ENCODE data around the gene MST1R. TPM values are rescaled to one million over a fixed set of nuclear protein-coding genes. Genes with fewer than 3 reads are reported as not detected.

MST1R gene
- total and polyA plus RNA-seq, 2 of the 4 experiments (the other 2 are of a cell fraction): under 0.01 to 0.14 TPM

DNA sequence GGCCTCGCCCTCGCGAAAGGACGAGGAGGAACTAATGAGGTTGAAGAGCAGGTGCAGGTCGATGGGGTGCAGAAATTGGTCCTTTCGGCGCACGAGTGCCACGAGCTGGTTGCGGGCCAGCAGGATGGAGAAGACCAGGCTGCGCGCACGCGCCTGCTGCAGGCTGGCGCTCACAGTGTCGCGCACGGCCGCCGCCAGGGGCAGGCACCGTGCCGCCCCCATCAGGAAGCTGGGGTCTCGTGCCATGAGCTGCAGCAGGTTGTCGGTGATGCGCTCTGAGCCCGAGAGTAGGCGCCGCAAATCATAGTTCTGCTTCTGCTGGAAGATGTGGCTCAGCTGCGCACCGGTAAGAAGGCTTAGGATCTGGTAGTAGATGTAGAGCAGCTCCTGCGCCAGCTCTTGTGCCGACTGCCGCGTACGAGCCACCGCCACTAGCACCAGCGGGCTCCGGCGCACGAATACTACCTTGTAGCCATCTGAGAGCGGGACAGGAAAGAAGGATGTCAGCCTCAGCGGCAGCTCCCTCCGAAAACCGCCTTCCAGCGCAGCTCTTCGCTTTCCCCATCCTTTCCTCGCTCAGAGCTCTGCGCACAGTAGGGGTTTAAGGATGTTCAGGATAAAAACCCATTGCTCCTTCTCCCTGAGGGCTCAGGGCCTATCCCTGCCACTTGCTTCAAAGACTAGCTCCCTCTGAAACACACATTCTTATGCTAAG, 6.9 kb upstream of the MST1R start:
- CTCF ChIA-PET: no interaction called here
- in situ Hi-C loops (cut with MboI; ENCODE audit: low sequenced_read_pairs): no loop called here
- DNase-seq: no peak

More for the DNA sequence above, 6.9 kb upstream of the MST1R start:
- no peak overlapping the region for H4K5ac ChIP-seq (ENCODE audit: low read depth, low read length)
- TF ChIP-seq RAD21 (IDR thresholded peaks at IDR 0.05; ENCODE audit: low read length) (no peak), SMC3 (IDR thresholded peaks at IDR 0.05; ENCODE audit: low read depth, low read length) (no peak)
- TF ChIP-seq, protein P1, sequence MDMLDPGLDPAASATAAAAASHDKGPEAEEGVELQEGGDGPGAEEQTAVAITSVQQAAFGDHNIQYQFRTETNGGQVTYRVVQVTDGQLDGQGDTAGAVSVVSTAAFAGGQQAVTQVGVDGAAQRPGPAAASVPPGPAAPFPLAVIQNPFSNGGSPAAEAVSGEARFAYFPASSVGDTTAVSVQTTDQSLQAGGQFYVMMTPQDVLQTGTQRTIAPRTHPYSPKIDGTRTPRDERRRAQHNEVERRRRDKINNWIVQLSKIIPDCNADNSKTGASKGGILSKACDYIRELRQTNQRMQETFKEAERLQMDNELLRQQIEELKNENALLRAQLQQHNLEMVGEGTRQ (IDR thresholded peaks at IDR 0.05; ENCODE audit: low read depth, low read length): no peak
- no peak overlapping the region for H3K14ac ChIP-seq (replicated peaks; ENCODE audit: low read depth, low read length)
- H2BK15ac ChIP-seq (ENCODE audit: low read depth, low read length): no peak overlapping the region
- no peak overlapping the region for H2BK5ac ChIP-seq (ENCODE audit: low read depth, low read length, poor library complexity, severe bottlenecking)
- BruUV-seq (replicated peaks): no TSS peak
- no peak overlapping the region for H4K91ac ChIP-seq (ENCODE audit: insufficient read depth, low read depth, low read length)
- no peak overlapping the region for H4K8ac ChIP-seq (ENCODE audit: low read depth in 2 of 2, low read length in 2 of 2)
- no peak overlapping the region for H3K9ac ChIP-seq (ENCODE audit: low read depth, low read length)
- H3K27me3 ChIP-seq (ENCODE audit: control insufficient read depth, insufficient read depth, low read length): no peaks in the 10 kb centered on the region
- H2AK9ac ChIP-seq (replicated peaks; ENCODE audit: low read depth, low read length, poor library complexity): no peak overlapping the region
- H3K23ac ChIP-seq (ENCODE audit: low read depth, low read length): no peak overlapping the region
- no peak overlapping the region for H3K4me3 ChIP-seq (ENCODE audit: insufficient read depth, low read depth, low read length)
- no peak overlapping the region for H3K56ac ChIP-seq (ENCODE audit: extremely low read depth, insufficient read depth, low read length)
- no peak for ATAC-seq (ENCODE audit: low read depth)
- H3K36me3 ChIP-seq (ENCODE audit: control insufficient read depth, insufficient read depth, low read length): peaks cover 21% of the 10 kb centered on the region
- H3K9me1 ChIP-seq (ENCODE audit: insufficient read depth, low read length): no peaks in the 10 kb centered on the region
- H2BK120ac ChIP-seq (ENCODE audit: low read depth, low read length): no peak overlapping the region
- H2AFZ ChIP-seq (replicated peaks; ENCODE audit: low read length, poor library complexity): no peak overlapping the region
- POLR2A ChIA-PET (ENCODE audit: unreplicated experiment): no interaction called here
- H2BK20ac ChIP-seq (ENCODE audit: low read depth, low read length): no peak overlapping the region
- dilution Hi-C loops (cut with HindIII; ENCODE audit: low sequenced_read_pairs, unreplicated experiment) (no loop called here), intact Hi-C loops (cut with micrococcal nuclease) (no loop called here)
- no peaks in the 10 kb centered on the region for H3K9me3 ChIP-seq (ENCODE audit: control insufficient read depth, insufficient read depth, low read length)
- peaks cover 3% of the 10 kb centered on the region for H3K4me1 ChIP-seq (ENCODE audit: control insufficient read depth, insufficient read depth, low read length)
- H3K27ac ChIP-seq (ENCODE audit: insufficient read depth, low read length): no peak overlapping the region
- no peak overlapping the region for H3K18ac ChIP-seq (ENCODE audit: low read depth, low read length)
- no peak overlapping the region for H3K4ac ChIP-seq (ENCODE audit: low read depth, low read length)
- no peaks in the 10 kb centered on the region for H4K20me1 ChIP-seq (ENCODE audit: insufficient read depth, low read length)
- WGBS, 2 experiments (ENCODE audit: extremely low coverage in 2 of 2, insufficient read length in 1 of 2): 72% methylated on average over 24 of the region's 48 CpGs; no CpG with 5 or more reads in 1 of the 2 experiments
- H3K79me1 ChIP-seq (ENCODE audit: low read depth in 1 of 2, low read length in 2 of 2): no peaks in the 10 kb centered on the region
- no peak overlapping the region for H3K4me2 ChIP-seq (ENCODE audit: low read depth, low read length)
- H2AK5ac ChIP-seq (ENCODE audit: low read depth, low read length): no peak overlapping the region
